Melanocyte of skin (primary cell): ENCODE results near the gene COPB2. TPM values are rescaled to one million over a fixed set of nuclear protein-coding genes. Genes with fewer than 3 reads are reported as not detected.

Experiments
- small RNA-seq, 2 donors: library from RNA; depleted of rRNA; stranded (forward); fragments of <200 nt; gene quantifications; one replicate each; pipeline ENCODE3, GENCODE V24; 2012
- total RNA-seq, 2 donors: library from RNA; depleted of rRNA; stranded (reverse); fragments of >200 nt; gene quantifications; 2 replicates each; pipeline ENCODE4 v1.2.3, GENCODE V29; 2012

The COPB2 gene
- 100 to 1,000 TPM in 1 of 2 donors, 10 to 100 TPM in 1; 95.3 to 145 TPM for total RNA-seq

GRCh38 chr3:139389552-139390368 lies at the start of gene COPB2:
COPB2 (minus strand) TSS chr3:139389647; CDS start chr3:139389550, 97 bp downstream.

GRCh38 chr3:139343895-139344856 lies 45.3 kb downstream of the COPB2 start, which contains the start of gene MRPS22:
MRPS22 (plus strand) TSS chr3:139344020; CDS start chr3:139344027, 7 bp downstream.

Small RNA genes lying within 50 kb of the gene (small RNA-seq; reads per million reads assigned to genes)
- 0 reads per million in 2 donors for gene RF00026

Other genes with a start within 250 kb of the COPB2 start
- 100 to 1,000 TPM in 1 of 2 donors, 10 to 100 TPM in 1; 76.7 to 103 TPM for gene MRPS22, start 45.6 kb downstream of the COPB2 start, total RNA-seq
- not detected for gene RBP2, start 86.9 kb upstream of the COPB2 start, total RNA-seq
- gene RBP1, start 150.1 kb upstream of the COPB2 start, total RNA-seq = not detected